Aorta (tissue), 5 donors: ENCODE measurements around the gene DHX8. TPM values are rescaled to one million over a fixed set of nuclear protein-coding genes. Genes with fewer than 3 reads are reported as not detected.

Source experiments
- ATAC-seq: fragments of 200-7000 bp; cut with Tn5 transposase; one replicate; pipeline ENCODE4 v1.9.1; 2022; ENCODE audit warnings: moderate library complexity; ENCODE audit not compliant: low FRiP score
- DNase-seq, 2 donors: peaks; one replicate each; pipeline ENCODE4 v3.0.0-alpha.2; 2020
- H3K27ac ChIP-seq, 2 donors: one replicate each; pipeline ENCODE4 v1.5.1; 2013; ENCODE audit warnings: low read length in 2 of 2, mild to moderate bottlenecking in 2 of 2, moderate library complexity in 2 of 2, control low read depth in 1 of 2, inconsistent platforms in 1 of 2, low read depth in 1 of 2
- H3K27me3 ChIP-seq, 2 donors: one replicate each; pipeline ENCODE4 v1.6.1; 2013; ENCODE audit warnings: control low read depth in 1 of 2, low read length in 1 of 2, mild to moderate bottlenecking in 1 of 2, moderate library complexity in 1 of 2; ENCODE audit not compliant: insufficient read depth in 2 of 2, control insufficient read depth in 1 of 2
- H3K36me3 ChIP-seq, 2 donors: one replicate each; pipeline ENCODE4 v1.6.1; 2013; ENCODE audit warnings: control low read depth in 1 of 2, low read length in 1 of 2, mild to moderate bottlenecking in 1 of 2; ENCODE audit not compliant: insufficient read depth in 2 of 2, control insufficient read depth in 1 of 2
- H3K4me1 ChIP-seq, 2 donors: one replicate each; pipeline ENCODE4 v1.6.1; 2013; ENCODE audit warnings: low read length in 2 of 2, control low read depth in 1 of 2, mild to moderate bottlenecking in 1 of 2, moderate library complexity in 1 of 2; ENCODE audit not compliant: insufficient read depth in 2 of 2, control insufficient read depth in 1 of 2
- H3K4me3 ChIP-seq, 2 donors: one replicate each; pipeline ENCODE4 v1.5.1; 2013; ENCODE audit warnings: low read length in 2 of 2, control low read depth in 1 of 2, mild to moderate bottlenecking in 1 of 2
- H3K9me3 ChIP-seq: one replicate; pipeline ENCODE4 v1.6.1; 2013; ENCODE audit warnings: mild to moderate bottlenecking, low read length; ENCODE audit not compliant: control insufficient read depth
- WGBS, 2 donors: extraction: QIAGEN DNeasy Blood & Tissue Kit; methylation state at CpG; one replicate each; pipeline ENCODE4 v1.1.7; 2013; 5-methylcytosine and 5-hydroxymethylcytosine counted together
- intact Hi-C, 2 donors: fragments of 100-400 bp; cut with DNase I; formaldehyde crosslinking; loops; one replicate each; pipeline versions ENCODE4 v1.14.2 to v1.15.0; 2022
- polyA plus RNA-seq, 2 donors: library from polyadenylated mRNA; stranded (reverse); fragments of 200-250 nt; gene quantifications; one replicate each; pipeline ENCODE4 v1.2.3, GENCODE V29; 2013
- total RNA-seq, 2 donors: library from RNA; stranded (reverse); fragmentation: NEBNext Ultra II Directional; extraction: Animal tissue kit (Norgen Biotek cat#: 25700); gene quantifications; one replicate each; pipeline ENCODE4 v1.2.1, GENCODE V29; 2021
- donor health status: healthy with polysubstance abuse.
- donor health status: Bipolar disorder and iron deficiency.
- donor health status: DM: no; HTN: no; CAD: no.
- donor health status: DM: no; HTN: no; CAD: no.
- donor health status: DM: yes; HTN: yes; CAD: no.

The DHX8 gene
- total and polyA plus RNA-seq, 4 donors, result 7.1 to 45.3 (median 33.4) TPM

GRCh38 chr17:43553573-43553972 is 69.8 kb downstream of the DHX8 start:
- ATAC-seq (no peak), DNase-seq (no peak)
- H3K27ac ChIP-seq, result no peak overlapping the region
- H3K4me3 ChIP-seq, result no peak overlapping the region
- no peaks in the 10 kb centered on the region for H3K4me1 ChIP-seq
- WGBS, 2 donors, result 39 to 41% methylated on average over 2 of the region's 2 CpGs
- intact Hi-C loops, result no loop called here
- H3K9me3 ChIP-seq, result no peaks in the 10 kb centered on the region
- H3K27me3 ChIP-seq, result no peaks in the 10 kb centered on the region
- H3K36me3 ChIP-seq, result no peaks in the 10 kb centered on the region

- Histone ChIP-seq H3K27ac (no peak overlapping the region), H3K36me3 (no peaks in the 10 kb centered on the region), H3K4me3 (no peak overlapping the region), H3K9me3 (no peaks in the 10 kb centered on the region), H3K4me1 (no peaks in the 10 kb centered on the region), H3K27me3 (no peaks in the 10 kb centered on the region)
- ATAC-seq (no peak), DNase-seq (no peak)
- WGBS, 2 donors, result 89 to 91% methylated on average over 6 of the region's 6 CpGs
- intact Hi-C loops, result no loop called here
Measured at GRCh38 chr17:43554857-43555256, 71.1 kb downstream of the DHX8 start.

GRCh38 chr17:43556292-43556691 is 72.5 kb downstream of the DHX8 start:
- ATAC-seq, result peak; percentile 72
- Histone ChIP-seq H3K27me3 (no peaks in the 10 kb centered on the region), H3K36me3 (no peaks in the 10 kb centered on the region), H3K27ac (no peak overlapping the region), H3K9me3 (no peaks in the 10 kb centered on the region), H3K4me1 (no peaks in the 10 kb centered on the region), H3K4me3 (no peak overlapping the region)
- peak in 1 of 2 donors; percentile 54 for DNase-seq
- 70 to 78% methylated on average over 5 of the region's 5 CpGs for WGBS, 2 donors
- intact Hi-C loops, result no loop called here

- no peaks in the 10 kb centered on the region for H3K9me3 ChIP-seq
- H3K36me3 ChIP-seq, result no peaks in the 10 kb centered on the region
- H3K27me3 ChIP-seq, result no peaks in the 10 kb centered on the region
- no peak overlapping the region for H3K4me3 ChIP-seq
- no peak overlapping the region for H3K27ac ChIP-seq
- DNase-seq, result no peak
- WGBS, 2 donors, result 88 to 89% methylated on average over 5 of the region's 5 CpGs
- H3K4me1 ChIP-seq, result no peaks in the 10 kb centered on the region
- ATAC-seq, result no peak
- intact Hi-C loops, result no loop called here
Measured at GRCh38 chr17:43558805-43559160, 75.0 kb downstream of the DHX8 start.

- no peaks in the 10 kb centered on the region for H3K9me3 ChIP-seq
- ATAC-seq (no peak), DNase-seq (no peak)
- 84 to 85% methylated on average over 7 of the region's 7 CpGs for WGBS, 2 donors
- H3K36me3 ChIP-seq, result no peaks in the 10 kb centered on the region
- no peak overlapping the region for H3K27ac ChIP-seq
- H3K4me3 ChIP-seq, result no peak overlapping the region
- no peaks in the 10 kb centered on the region for H3K4me1 ChIP-seq
- intact Hi-C loops, result no loop called here
- H3K27me3 ChIP-seq, result no peaks in the 10 kb centered on the region
Measured at GRCh38 chr17:43559161-43559816, 75.5 kb downstream of the DHX8 start.

- intact Hi-C loops, result no loop called here
Measured at GRCh38 chr17:43560461-43561427, 77.0 kb downstream of the DHX8 start.

GRCh38 chr17:43562679-43563599 is 79.2 kb downstream of the DHX8 start:
- Histone ChIP-seq H3K27me3 (no peaks in the 10 kb centered on the region), H3K36me3 (no peaks in the 10 kb centered on the region), H3K4me1 (no peaks in the 10 kb centered on the region), H3K9me3 (no peaks in the 10 kb centered on the region), H3K4me3 (no peak overlapping the region), H3K27ac (no peak overlapping the region)
- no peak for ATAC-seq
- WGBS, 2 donors, result 38 to 39% methylated on average over 19 of the region's 19 CpGs
- intact Hi-C loops, result no loop called here
- DNase-seq, result no peak

More at GRCh38 chr17:43560461-43561427, 77.0 kb downstream of the DHX8 start:
- Histone ChIP-seq H3K27ac (no peak overlapping the region), H3K27me3 (no peaks in the 10 kb centered on the region), H3K36me3 (no peaks in the 10 kb centered on the region), H3K4me1 (no peaks in the 10 kb centered on the region), H3K9me3 (no peaks in the 10 kb centered on the region), H3K4me3 (no peak overlapping the region)
- no peak for DNase-seq
- ATAC-seq, result no peak
- WGBS, 2 donors, result 89 to 91% methylated on average over 7 of the region's 7 CpGs
